ENCODE results near the gene EML3.
"Not testable (repeated sequence)": the region's sequence is repeated elsewhere in the genome, so short reads cannot be mapped to it uniquely, and the experiment has no call there.

Gene EML3

GRCh38 chr11:62595124-62595523 lies 17.5 kb downstream of the EML3 start:
- DNase-seq (ENCODE audit: low read depth in 3 of 3): no peak

DNA sequence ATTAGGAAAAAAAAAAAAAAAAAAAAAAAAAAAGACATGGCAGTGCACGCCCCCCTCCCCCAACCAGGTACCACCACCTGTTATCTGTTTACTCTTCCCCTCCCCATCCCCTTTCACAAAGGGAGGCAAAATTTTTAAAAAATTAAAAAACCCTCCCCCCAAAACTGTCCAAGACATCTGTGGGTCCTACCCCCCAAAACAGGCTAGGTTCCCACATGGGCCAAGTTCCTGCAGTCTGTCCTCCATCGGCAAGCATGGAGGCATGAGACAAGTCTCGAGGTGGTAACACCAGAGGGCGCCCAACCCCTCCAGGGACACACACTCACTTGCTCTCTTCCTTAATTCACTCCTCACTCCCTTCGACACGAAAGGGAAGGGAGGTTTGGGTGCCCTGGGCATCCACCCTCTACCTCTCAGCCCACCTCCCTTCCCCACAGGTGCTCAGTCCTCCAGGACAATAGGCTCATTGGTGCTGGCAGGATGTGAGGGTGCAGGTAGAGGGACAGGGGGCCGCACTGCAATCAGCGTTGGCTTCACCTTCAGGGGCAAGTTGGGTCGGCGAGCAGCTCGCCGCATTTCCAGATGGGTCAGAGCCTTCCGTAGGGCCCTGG lies 19.0 kb downstream of the EML3 start:
- peak; percentile 64 to 74 (median 66) for DNase-seq (ENCODE audit: low read depth in 3 of 3)

GRCh38 chr11:62592989-62593421 lies 19.6 kb downstream of the EML3 start:
- no peak for DNase-seq (ENCODE audit: low read depth in 3 of 3)

GRCh38 chr11:62592146-62592815 lies 20.3 kb downstream of the EML3 start:
- DNase-seq (ENCODE audit: low read depth in 3 of 3): no peak

GRCh38 chr11:62591448-62592145 lies 21.0 kb downstream of the EML3 start, which contains the start of gene TUT1:
TSS of gene TUT1 (minus strand) at chr11:62591523. CDS start at chr11:62591485, 38 bp downstream.
- peak; percentile 88 to 95 (median 92) for DNase-seq (ENCODE audit: low read depth in 3 of 3)

DNA sequence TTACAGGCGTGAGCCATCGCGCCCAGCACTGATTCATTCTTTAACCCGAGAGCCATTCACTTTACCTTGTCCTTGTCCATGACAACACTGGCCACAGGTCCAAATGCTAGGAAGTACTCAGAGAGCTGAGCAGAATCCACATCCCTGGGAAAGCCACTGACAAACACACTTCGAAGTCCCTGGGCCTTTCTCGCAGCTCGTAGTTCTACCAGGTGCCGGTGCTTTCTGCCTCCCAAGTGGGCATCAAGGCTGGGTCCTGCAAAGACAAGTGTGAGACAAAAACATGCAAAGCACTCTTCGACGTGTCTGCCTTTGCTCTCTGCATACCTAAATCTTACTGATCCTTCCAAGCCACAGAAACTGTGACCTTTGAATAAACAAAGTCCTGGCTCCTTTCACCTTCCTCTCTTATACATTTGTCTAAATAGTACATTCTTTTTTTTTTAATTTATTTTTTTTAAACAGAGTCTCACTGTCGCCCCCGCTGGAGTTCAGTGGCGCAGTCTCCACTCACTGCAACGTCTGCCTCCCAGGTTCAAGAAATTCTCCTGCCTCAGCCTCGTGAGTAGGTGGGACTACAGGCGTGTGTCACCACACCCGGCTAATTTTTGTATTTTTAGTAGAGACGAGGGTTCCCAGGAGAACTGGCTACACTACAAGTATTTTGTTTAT lies 23.5 kb downstream of the EML3 start:
- DNase-seq (ENCODE audit: low read depth in 3 of 3): no peak

DNA sequence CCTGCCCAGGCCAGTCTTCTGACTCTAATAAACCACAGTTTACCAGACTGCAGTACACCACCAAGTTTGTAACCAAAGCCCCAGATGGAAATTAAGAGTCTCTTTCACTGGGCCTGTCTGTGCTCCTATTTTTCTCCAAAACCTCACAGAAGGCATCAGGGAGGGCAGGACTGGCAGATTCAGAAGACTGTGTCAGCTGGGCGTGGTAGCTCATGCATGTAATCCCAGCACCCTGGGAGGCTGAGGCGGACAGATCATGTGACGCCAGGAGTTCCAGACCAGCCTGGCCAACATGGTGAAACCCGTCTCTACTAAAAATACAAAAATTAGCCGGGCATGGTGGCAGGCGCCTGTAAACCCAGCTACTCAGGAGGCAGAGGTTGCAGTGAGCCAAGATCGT lies 27.2 kb downstream of the EML3 start:
- not testable (repeated sequence) for DNase-seq (ENCODE audit: low read depth in 3 of 3)

DNA sequence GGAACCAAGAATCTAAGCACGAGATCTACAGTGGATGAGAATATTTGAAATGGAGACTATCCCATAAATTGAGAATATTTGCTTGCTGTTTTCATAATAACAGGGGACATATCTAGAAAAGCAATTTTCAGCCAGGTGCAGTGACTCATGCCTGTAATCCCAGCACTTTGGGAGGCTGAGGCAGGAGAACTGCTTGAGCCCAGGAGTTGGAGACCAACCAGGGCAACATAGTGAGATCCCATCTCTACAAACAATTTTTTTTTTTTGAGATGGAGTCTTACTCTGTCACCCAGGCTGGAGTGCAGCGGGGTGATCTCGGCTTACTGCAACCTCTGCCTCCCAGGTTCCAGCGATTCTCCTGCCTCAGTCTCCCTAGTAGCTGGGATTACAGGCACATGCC lies 30.8 kb downstream of the EML3 start:
- DNase-seq (ENCODE audit: low read depth in 3 of 3): not testable (repeated sequence)

GRCh38 chr11:62580959-62581715 lies 31.4 kb downstream of the EML3 start:
- no peak for DNase-seq (ENCODE audit: low read depth in 3 of 3)

DNA sequence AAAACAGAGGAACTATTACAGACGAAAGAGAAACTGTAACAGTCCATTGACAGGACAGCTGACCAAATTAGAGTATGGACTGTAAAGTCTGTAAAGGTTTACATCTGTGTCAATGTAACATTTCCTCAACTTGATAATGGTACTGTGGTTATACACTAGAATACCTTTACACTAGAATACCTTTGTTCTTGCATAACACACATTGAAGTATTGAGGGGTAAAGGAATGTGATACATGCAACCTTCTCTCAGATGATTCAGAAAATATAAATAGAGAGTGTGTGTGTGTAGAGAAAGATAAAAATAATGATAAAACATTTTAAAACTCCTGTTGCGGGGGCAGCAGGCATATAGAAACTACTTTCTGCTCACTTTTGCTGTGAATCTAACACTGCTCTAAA lies 33.3 kb downstream of the EML3 start:
- DNase-seq (ENCODE audit: low read depth in 3 of 3): no peak

GRCh38 chr11:62578541-62578940 lies 34.0 kb downstream of the EML3 start:
- no peak for DNase-seq (ENCODE audit: low read depth in 3 of 3)

GRCh38 chr11:62577046-62577714 lies 35.4 kb downstream of the EML3 start:
- DNase-seq (ENCODE audit: low read depth in 3 of 3): no peak

GRCh38 chr11:62575837-62576236 lies 36.7 kb downstream of the EML3 start:
- DNase-seq (ENCODE audit: low read depth in 3 of 3): no peak

DNA sequence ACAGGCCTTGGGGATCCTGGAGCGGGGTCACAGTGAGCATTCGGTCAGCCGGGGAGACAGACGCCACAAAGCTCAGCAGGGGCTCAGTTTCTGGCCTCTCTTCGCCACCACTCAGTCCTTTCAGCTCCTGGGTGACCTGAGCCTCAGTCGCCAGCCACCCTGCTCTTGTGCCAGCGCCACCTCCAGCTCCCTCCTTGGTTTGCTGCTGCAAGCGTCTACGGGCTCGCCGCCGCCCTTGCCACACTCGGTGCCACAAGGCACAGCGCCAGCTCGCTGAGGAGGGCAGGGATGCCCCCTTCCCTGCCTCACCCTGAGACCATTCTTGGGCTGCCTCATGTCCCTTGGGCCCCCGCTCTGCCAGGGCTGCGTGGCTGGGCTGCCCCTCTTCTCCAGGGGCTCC lies 37.4 kb downstream of the EML3 start:
- DNase-seq (ENCODE audit: low read depth in 3 of 3): no peak

GRCh38 chr11:62574363-62575071 lies 38.1 kb downstream of the EML3 start:
- no peak for DNase-seq (ENCODE audit: low read depth in 3 of 3)

GRCh38 chr11:62573592-62574362 lies 38.8 kb downstream of the EML3 start, which contains the start of gene EEF1G:
TSS of gene EEF1G (minus strand) at chr11:62573891. CDS start at chr11:62573842, 49 bp downstream.
- DNase-seq (ENCODE audit: low read depth in 3 of 3): peak; percentile 92 to 98 (median 96)

DNA sequence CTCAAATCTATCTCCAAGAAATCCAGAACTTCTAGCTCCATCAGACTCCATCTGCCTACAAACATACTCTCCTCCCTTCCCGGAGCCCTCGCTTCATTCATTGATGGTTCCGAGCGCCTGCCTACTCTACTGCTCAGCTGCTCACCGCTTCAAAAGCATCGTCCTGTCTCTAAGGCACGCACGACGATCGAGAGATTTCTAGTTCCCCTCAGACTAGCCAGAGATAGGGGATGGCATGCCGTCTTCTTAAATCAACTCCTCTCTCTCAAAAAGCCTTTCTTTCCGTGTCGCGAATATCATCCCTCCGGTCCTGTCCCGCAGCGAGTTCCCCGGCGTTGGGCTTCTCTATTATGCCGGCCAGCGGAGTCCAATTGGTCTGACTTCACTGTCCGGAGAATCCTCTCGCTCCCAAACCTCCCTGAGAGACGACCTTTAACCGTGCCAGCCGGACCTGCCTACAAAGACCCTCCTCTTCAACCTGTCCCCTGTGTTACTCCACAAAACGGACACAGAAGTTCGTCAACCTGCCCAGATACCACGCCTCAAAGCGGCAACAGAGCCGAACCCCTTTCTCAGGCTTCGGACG lies 39.5 kb downstream of the EML3 start:
- no peak for DNase-seq (ENCODE audit: low read depth in 3 of 3)

- DNase-seq (ENCODE audit: low read depth in 3 of 3): no peak
Observed at GRCh38 chr11:62572431-62572830, 40.1 kb downstream of the EML3 start.

GRCh38 chr11:62571493-62571892 lies 41.1 kb downstream of the EML3 start:
- DNase-seq (ENCODE audit: low read depth in 3 of 3): not testable (repeated sequence)

Data from stimulated activated CD4-positive, alpha-beta T cell treated with anti-CD3 and anti-CD28 coated beads, TNF-alpha, amount 100 ng/mL, for 48 hours (primary cell).